HepG2 (cell line): ENCODE data around the gene CEP83. TPM values are rescaled to one million over a fixed set of nuclear protein-coding genes. Genes with fewer than 3 reads are reported as not detected.

Experiments
- ATF1 ChIP-seq: IDR thresholded peaks from 2 replicates; pipeline ENCODE4 v1.6.1; 2016; ENCODE audit warnings: mild to moderate bottlenecking, control low read depth
- FOXA3 ChIP-seq: IDR thresholded peaks from 2 replicates; pipeline ENCODE4 v1.6.1; 2016; ENCODE audit warnings: missing genetic modification reagents, missing compliant biosample characterization
- FOXC1 ChIP-seq: sonication (generic); formaldehyde crosslinking; IDR thresholded peaks from 2 replicates; pipeline ENCODE4 v1.8.0; 2022; ENCODE audit warnings: mild to moderate bottlenecking, missing genetic modification reagents, borderline replicate concordance
- HNF4A ChIP-seq: sonication (generic); formaldehyde crosslinking; IDR thresholded peaks from 2 replicates; pipeline ENCODE4 v1.4.0; 2020; ENCODE audit warnings: missing genetic modification reagents
- HNF4G ChIP-seq, 2 experiments: sonication (generic) in 1 of 2; formaldehyde crosslinking in 1 of 2; IDR thresholded peaks; 2 replicates each; pipeline versions ENCODE4 v1.4.0 to v1.6.1; 2011 to 2020; ENCODE audit warnings: borderline replicate concordance in 2 of 2, low read depth in 2 of 2, mild to moderate bottlenecking in 2 of 2, low read length in 1 of 2, missing genetic modification reagents in 1 of 2, moderate library complexity in 1 of 2
- HNRNPK ChIP-seq: fragments of 200-400 bp; formaldehyde crosslinking; IDR thresholded peaks from 2 replicates; pipeline ENCODE4 v1.6.1; 2018; ENCODE audit warnings: low read length, low read depth, moderate library complexity, mild to moderate bottlenecking; ENCODE audit not compliant: poor library complexity, severe bottlenecking
- HOMEZ ChIP-seq: IDR thresholded peaks from 2 replicates; pipeline ENCODE4 v1.6.1; 2016; ENCODE audit warnings: low read depth
- IRF1 ChIP-seq: sonication (generic); formaldehyde crosslinking; IDR thresholded peaks from 2 replicates; pipeline ENCODE4 v1.4.0; 2020; ENCODE audit warnings: low read depth, mild to moderate bottlenecking, missing genetic modification reagents
- NCOR1 ChIP-seq: fragments of 200-600 bp; sonication (generic); IDR thresholded peaks from 2 replicates; pipeline ENCODE4 v1.7.0; 2017; ENCODE audit warnings: antibody characterized with exemption, low read length, borderline replicate concordance
- NFIC ChIP-seq: IDR thresholded peaks from 2 replicates; pipeline ENCODE4 v1.6.1; 2012; ENCODE audit warnings: mild to moderate bottlenecking, low read length, inconsistent platforms
- NR2C2 ChIP-seq: sonication (generic); formaldehyde crosslinking; IDR thresholded peaks from 2 replicates; pipeline ENCODE4 v1.4.0; 2020; ENCODE audit warnings: missing genetic modification reagents, mild to moderate bottlenecking, moderate library complexity, borderline replicate concordance
- NR2F2 ChIP-seq: IDR thresholded peaks from 2 replicates; pipeline ENCODE4 v1.6.1; 2012; ENCODE audit warnings: low read depth, inconsistent platforms, borderline replicate concordance
- NR2F6 ChIP-seq, 2 experiments: IDR thresholded peaks; 2 replicates each; pipeline ENCODE4 v1.6.1; 2016; ENCODE audit warnings: antibody characterized with exemption in 1 of 2, mild to moderate bottlenecking in 1 of 2
- PCBP2 ChIP-seq: fragments of 200-400 bp; formaldehyde crosslinking; optimal IDR thresholded peaks from 2 replicates; pipeline ENCODE3; 2018; ENCODE audit warnings: low read length, low read depth; ENCODE audit not compliant: poor library complexity, severe bottlenecking
- TCF7 ChIP-seq: sonication (generic); IDR thresholded peaks from 2 replicates; pipeline ENCODE4 v1.6.1; 2016; ENCODE audit warnings: antibody characterized with exemption, low read depth
- ZBTB38 ChIP-seq: sonication (generic); formaldehyde crosslinking; IDR thresholded peaks from 2 replicates; pipeline ENCODE4 v1.5.1; 2020; ENCODE audit warnings: mild to moderate bottlenecking, missing genetic modification reagents
- ZMYM3 ChIP-seq: sonication (generic); formaldehyde crosslinking; IDR thresholded peaks from 2 replicates; pipeline ENCODE4 v1.5.1; 2020; ENCODE audit warnings: mild to moderate bottlenecking, missing genetic modification reagents
- ZNF296 ChIP-seq: sonication (generic); formaldehyde crosslinking; conservative IDR thresholded peaks from 2 replicates; pipeline ENCODE4 v1.5.0; 2020; ENCODE audit warnings: mild to moderate bottlenecking, missing genetic modification reagents
- ZNF629 ChIP-seq: sonication (generic); formaldehyde crosslinking; conservative IDR thresholded peaks from 2 replicates; pipeline ENCODE4 v1.5.0; 2020; ENCODE audit warnings: missing genetic modification reagents
- ZNF644 ChIP-seq: IDR thresholded peaks from 2 replicates; pipeline ENCODE4 v1.6.1; 2016; ENCODE audit warnings: low read depth
- polyA plus RNA-seq, 8 experiments: library from polyadenylated mRNA; depleted of rRNA in 3 of 8; stranded (reverse) in 7 of 8; unstranded in 1 of 8; fragments of >200 nt; fragmentation: Illumina TruSeq in 4 of 8; extraction: Trizol in 4 of 8; gene quantifications; 2 replicates each; pipeline versions ENCODE4 v1.2.1 to v1.2.3, GENCODE V29; 2011 to 2016; ENCODE audit warnings: low read depth in 4 of 8, missing spikeins in 1 of 8, mixed read lengths in 1 of 8; ENCODE audit not compliant: insufficient read depth in 1 of 8
- total RNA-seq, 5 experiments: library from RNA; depleted of rRNA; stranded (reverse); fragments of >200 nt; fragmentation: Illumina TruSeq; extraction: Trizol; gene quantifications; 2 replicates each; pipeline ENCODE4 v1.2.3, GENCODE V29; 2016; ENCODE audit warnings: low read depth in 1 of 5
- TF ChIP-seq, protein P1 (sequence below): sonication (generic); formaldehyde crosslinking; IDR thresholded peaks from 2 replicates; pipeline ENCODE4 v1.5.0; 2020; ENCODE audit warnings: mild to moderate bottlenecking, missing genetic modification reagents, borderline replicate concordance
- TF ChIP-seq, protein P2 (sequence below): sonication (generic); IDR thresholded peaks from 2 replicates; pipeline ENCODE4 v1.6.1; 2016; ENCODE audit warnings: low read depth, borderline replicate concordance

CEP83 gene
- total and polyA plus RNA-seq, 2 of the 13 experiments (the other 11 are each of a cell fraction or from before 2014, with no cell fraction given): 6.2 to 19.2 TPM

DNA sequence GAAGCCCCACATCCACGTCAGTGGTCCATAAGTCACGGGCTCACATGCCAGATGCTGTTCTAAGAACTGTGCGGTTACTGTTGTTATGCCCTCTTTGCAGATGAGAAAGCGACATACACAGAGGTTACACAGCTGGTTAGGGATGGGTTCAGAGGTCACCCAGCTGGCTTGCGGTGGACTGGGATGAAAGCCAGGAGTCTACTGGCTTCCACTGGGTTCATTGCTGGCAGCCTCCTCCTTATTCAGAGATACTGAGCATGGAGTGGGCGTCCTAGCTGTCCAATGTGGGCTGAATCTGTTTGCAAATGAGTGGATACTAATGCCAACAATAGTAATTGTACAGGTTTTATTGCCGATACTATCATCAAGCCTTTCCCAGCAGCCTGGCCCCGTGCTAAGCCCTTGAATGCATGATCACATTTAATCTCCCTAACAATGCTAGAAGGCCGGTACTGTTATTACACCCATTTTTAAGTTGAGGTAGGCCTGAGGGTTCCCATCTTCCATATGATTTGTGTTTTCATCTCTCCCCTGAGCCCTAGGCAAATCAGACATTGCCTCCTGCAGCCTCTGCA, 182.2 kb downstream of the CEP83 start (continued):
- TF ChIP-seq IRF1 (CRISPR knock-in tag) (no peak), FOXC1 (no peak), NR2F6 (IDR thresholded peaks at IDR 0.05) (peak; percentile 80), NR2F6 (CRISPR knock-in tag; IDR thresholded peaks at IDR 0.05) (peak; percentile 90), ZNF629 (CRISPR knock-in tag) (peak; percentile 70), ZMYM3 (CRISPR knock-in tag) (0 out of 2 replicates have a peak, but pooled peaks have one; percentile 31), ZNF296 (CRISPR knock-in tag) (no peak), NCOR1 (peak; percentile 54; the same call in 1 of the 2 replicates), HOMEZ (CRISPR knock-in tag) (peak; percentile 51; the same call in 1 of the 2 replicates), NFIC (0 out of 2 replicates have a peak, but pooled peaks have one; percentile 22), HNF4G (IDR thresholded peaks at IDR 0.05; ENCODE audit: borderline replicate concordance, low read depth, low read length) (peak; percentile 93), HNF4G (CRISPR knock-in tag; IDR thresholded peaks at IDR 0.05; ENCODE audit: borderline replicate concordance, low read depth) (no peak), HNRNPK (peak; percentile 12), TCF7 (no peak), ZBTB38 (0 out of 2 replicates have a peak, but pooled peaks have one; percentile 48), ATF1 (CRISPR knock-in tag) (no peak), ZNF644 (CRISPR knock-in tag) (0 out of 2 replicates have a peak, but pooled peaks have one; percentile 50), PCBP2 (no peak), NR2F2 (peak; percentile 74), NR2C2 (CRISPR knock-in tag) (peak; percentile 86), HNF4A (CRISPR knock-in tag) (peak; percentile 86), FOXA3 (CRISPR knock-in tag) (0 out of 2 replicates have a peak, but pooled peaks have one; percentile 24)
- TF ChIP-seq, protein P1, sequence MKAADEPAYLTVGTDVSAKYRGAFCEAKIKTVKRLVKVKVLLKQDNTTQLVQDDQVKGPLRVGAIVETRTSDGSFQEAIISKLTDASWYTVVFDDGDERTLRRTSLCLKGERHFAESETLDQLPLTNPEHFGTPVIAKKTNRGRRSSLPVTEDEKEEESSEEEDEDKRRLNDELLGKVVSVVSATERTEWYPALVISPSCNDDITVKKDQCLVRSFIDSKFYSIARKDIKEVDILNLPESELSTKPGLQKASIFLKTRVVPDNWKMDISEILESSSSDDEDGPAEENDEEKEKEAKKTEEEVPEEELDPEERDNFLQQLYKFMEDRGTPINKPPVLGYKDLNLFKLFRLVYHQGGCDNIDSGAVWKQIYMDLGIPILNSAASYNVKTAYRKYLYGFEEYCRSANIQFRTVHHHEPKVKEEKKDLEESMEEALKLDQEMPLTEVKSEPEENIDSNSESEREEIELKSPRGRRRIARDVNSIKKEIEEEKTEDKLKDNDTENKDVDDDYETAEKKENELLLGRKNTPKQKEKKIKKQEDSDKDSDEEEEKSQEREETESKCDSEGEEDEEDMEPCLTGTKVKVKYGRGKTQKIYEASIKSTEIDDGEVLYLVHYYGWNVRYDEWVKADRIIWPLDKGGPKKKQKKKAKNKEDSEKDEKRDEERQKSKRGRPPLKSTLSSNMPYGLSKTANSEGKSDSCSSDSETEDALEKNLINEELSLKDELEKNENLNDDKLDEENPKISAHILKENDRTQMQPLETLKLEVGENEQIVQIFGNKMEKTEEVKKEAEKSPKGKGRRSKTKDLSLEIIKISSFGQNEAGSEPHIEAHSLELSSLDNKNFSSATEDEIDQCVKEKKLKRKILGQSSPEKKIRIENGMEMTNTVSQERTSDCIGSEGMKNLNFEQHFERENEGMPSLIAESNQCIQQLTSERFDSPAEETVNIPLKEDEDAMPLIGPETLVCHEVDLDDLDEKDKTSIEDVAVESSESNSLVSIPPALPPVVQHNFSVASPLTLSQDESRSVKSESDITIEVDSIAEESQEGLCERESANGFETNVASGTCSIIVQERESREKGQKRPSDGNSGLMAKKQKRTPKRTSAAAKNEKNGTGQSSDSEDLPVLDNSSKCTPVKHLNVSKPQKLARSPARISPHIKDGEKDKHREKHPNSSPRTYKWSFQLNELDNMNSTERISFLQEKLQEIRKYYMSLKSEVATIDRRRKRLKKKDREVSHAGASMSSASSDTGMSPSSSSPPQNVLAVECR (CRISPR knock-in tag): peak; percentile 38; the same call in 1 of the 2 replicates
- TF ChIP-seq, protein P2, sequence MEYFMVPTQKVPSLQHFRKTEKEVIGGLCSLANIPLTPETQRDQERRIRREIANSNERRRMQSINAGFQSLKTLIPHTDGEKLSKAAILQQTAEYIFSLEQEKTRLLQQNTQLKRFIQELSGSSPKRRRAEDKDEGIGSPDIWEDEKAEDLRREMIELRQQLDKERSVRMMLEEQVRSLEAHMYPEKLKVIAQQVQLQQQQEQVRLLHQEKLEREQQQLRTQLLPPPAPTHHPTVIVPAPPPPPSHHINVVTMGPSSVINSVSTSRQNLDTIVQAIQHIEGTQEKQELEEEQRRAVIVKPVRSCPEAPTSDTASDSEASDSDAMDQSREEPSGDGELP: peak; percentile 99
